GM23338 (cell line): ENCODE data around the gene RXRA. TPM values are rescaled to one million over a fixed set of nuclear protein-coding genes. Genes with fewer than 3 reads are reported as not detected.

Experiments
- ATAC-seq: fragments of 200-7000 bp; cut with Tn5 transposase; 3 replicates; pipeline ENCODE4 v1.9.1; 2020
- DNase-seq: peaks from one replicate; pipeline ENCODE4 v3.0.0-alpha.2; 2015; ENCODE audit warnings: low spot score
- H2AFZ ChIP-seq: fragments of 200-600 bp; sonication (generic); 2 replicates; pipeline ENCODE4 v1.8.0; 2016; ENCODE audit warnings: antibody characterized with exemption, mild to moderate bottlenecking, moderate library complexity
- H3F3A ChIP-seq: fragments of 200-600 bp; sonication (generic); replicated peaks from 2 replicates; pipeline ENCODE4 v1.8.0; 2017; ENCODE audit warnings: antibody characterized with exemption, mixed run types, low read depth
- H3K27ac ChIP-seq: fragments of 200-600 bp; sonication (generic); 2 replicates; pipeline ENCODE4 v1.6.1; 2016; ENCODE audit warnings: low read depth
- H3K27me3 ChIP-seq: fragments of 200-600 bp; sonication (generic); 2 replicates; pipeline ENCODE4 v1.8.0; 2016; ENCODE audit warnings: mild to moderate bottlenecking, mixed run types, moderate library complexity; ENCODE audit not compliant: insufficient read depth
- H3K36me3 ChIP-seq: fragments of 200-600 bp; sonication (generic); 2 replicates; pipeline ENCODE4 v1.8.0; 2016; ENCODE audit warnings: mild to moderate bottlenecking; ENCODE audit not compliant: insufficient read depth
- H3K4me1 ChIP-seq: fragments of 200-600 bp; sonication (generic); 2 replicates; pipeline ENCODE4 v1.8.0; 2016; ENCODE audit warnings: mild to moderate bottlenecking, moderate library complexity; ENCODE audit not compliant: insufficient read depth
- H3K4me2 ChIP-seq: fragments of 200-600 bp; sonication (generic); 2 replicates; pipeline ENCODE4 v1.7.1; 2017; ENCODE audit warnings: mixed run types
- H3K4me3 ChIP-seq: fragments of 200-600 bp; sonication (generic); 2 replicates; pipeline ENCODE4 v1.6.1; 2016; ENCODE audit warnings: mixed run types
- H3K79me2 ChIP-seq: fragments of 200-600 bp; sonication (generic); replicated peaks from 2 replicates; pipeline ENCODE4 v1.8.0; 2017; ENCODE audit warnings: mild to moderate bottlenecking; ENCODE audit not compliant: insufficient read depth
- H3K9me2 ChIP-seq: fragments of 200-600 bp; sonication (generic); 2 replicates; pipeline ENCODE4 v1.8.0; 2017; ENCODE audit not compliant: insufficient read depth
- H4K20me1 ChIP-seq: fragments of 200-600 bp; sonication (generic); replicated peaks from 2 replicates; pipeline ENCODE4 v1.8.0; 2017; ENCODE audit warnings: mild to moderate bottlenecking; ENCODE audit not compliant: insufficient read depth
- H3K27ac Mint-ChIP-seq: 2 replicates; pipeline ENCODE4 v1.8.0; 2020; ENCODE audit warnings: inconsistent platforms, mild to moderate bottlenecking, moderate library complexity, mixed read lengths
- H3K27me3 Mint-ChIP-seq: 3 replicates; pipeline ENCODE4 v1.8.0; 2022; ENCODE audit warnings: low read depth, mild to moderate bottlenecking, moderate library complexity, mixed read lengths, inconsistent platforms; ENCODE audit not compliant: insufficient read depth, poor library complexity
- H3K36me3 Mint-ChIP-seq: 3 replicates; pipeline ENCODE4 v1.8.0; 2021; ENCODE audit warnings: low read depth, mild to moderate bottlenecking, inconsistent platforms, moderate library complexity, mixed read lengths
- H3K4me1 Mint-ChIP-seq: 3 replicates; pipeline ENCODE4 v1.8.0; 2020; ENCODE audit warnings: mild to moderate bottlenecking, inconsistent platforms, mixed read lengths
- H3K4me3 Mint-ChIP-seq: 3 replicates; pipeline ENCODE4 v1.8.0; 2021; ENCODE audit warnings: moderate library complexity, mild to moderate bottlenecking, inconsistent platforms, mixed read lengths
- H3K9me3 Mint-ChIP-seq: 3 replicates; pipeline ENCODE4 v1.8.0; 2020; ENCODE audit warnings: moderate library complexity, mild to moderate bottlenecking, inconsistent platforms, mixed read lengths
- CREB1 ChIP-seq: fragments of 250-450 bp; sonication (Bioruptor Pico); IDR thresholded peaks from 2 replicates; pipeline ENCODE4 v1.5.0; 2020; ENCODE audit warnings: low read depth, mild to moderate bottlenecking, moderate library complexity
- EZH2 ChIP-seq: fragments of 200-600 bp; sonication (generic); IDR thresholded peaks from one replicate; pipeline ENCODE4 v1.8.0; 2017; ENCODE audit warnings: antibody characterized with exemption, mild to moderate bottlenecking, low read depth; ENCODE audit not compliant: unreplicated experiment
- EZH2phosphoT487 ChIP-seq: fragments of 200-600 bp; sonication (generic); IDR thresholded peaks from one replicate; pipeline ENCODE4 v1.8.1; 2018; ENCODE audit warnings: antibody characterized with exemption; ENCODE audit not compliant: unreplicated experiment
- JUNB ChIP-seq: IDR thresholded peaks from one replicate; pipeline ENCODE4 v1.6.1; 2016; ENCODE audit warnings: antibody characterized with exemption; ENCODE audit not compliant: unreplicated experiment
- NANOG ChIP-seq: IDR thresholded peaks from 2 replicates; pipeline ENCODE4 v1.6.1; 2016; ENCODE audit warnings: antibody characterized with exemption, borderline replicate concordance
- STAT1 ChIP-seq: IDR thresholded peaks from one replicate; pipeline ENCODE4 v1.6.1; 2016; ENCODE audit warnings: antibody characterized with exemption; ENCODE audit not compliant: unreplicated experiment
- ZNF114 ChIP-seq: fragments of 250-450 bp; sonication (Bioruptor Pico); IDR thresholded peaks from 2 replicates; pipeline ENCODE4 v1.5.0; 2020; ENCODE audit warnings: mild to moderate bottlenecking, moderate library complexity
- polyA plus RNA-seq: library from polyadenylated mRNA; unstranded; fragments of >200 nt; fragmentation: Nextera tagmentation; extraction: Ambion mirVana; gene quantifications from 2 replicates; pipeline ENCODE4 v1.2.1, GENCODE V29; 2016
- total RNA-seq: library from RNA; depleted of rRNA; stranded (reverse); fragments of >200 nt; shearing (Covaris generic); gene quantifications from 2 replicates; pipeline ENCODE4 v1.2.3, GENCODE V29; 2014
- TF ChIP-seq, protein P1 (sequence below), 2 experiments: fragments of 200-600 bp in 1 of 2; sonication (generic) in 1 of 2; conservative IDR thresholded peaks; 2 replicates each; pipeline versions ENCODE4 v1.5.1 to v1.6.1; 2016 to 2017; ENCODE audit warnings: antibody characterized with exemption in 2 of 2, low read depth in 2 of 2, mild to moderate bottlenecking in 2 of 2, moderate library complexity in 1 of 2
- TF ChIP-seq, protein P2 (sequence below): IDR thresholded peaks from 2 replicates; pipeline ENCODE4 v1.6.1; 2016; ENCODE audit warnings: antibody characterized with exemption
- TF ChIP-seq, protein P3 (sequence below): IDR thresholded peaks from one replicate; pipeline ENCODE4 v1.6.1; 2018; ENCODE audit warnings: antibody characterized with exemption; ENCODE audit not compliant: unreplicated experiment
- TF ChIP-seq, protein P4 (sequence below): fragments of 250-450 bp; sonication (Bioruptor Pico); IDR thresholded peaks from 2 replicates; pipeline ENCODE4 v1.5.0; 2020; ENCODE audit warnings: mild to moderate bottlenecking, moderate library complexity

RXRA gene
- total and polyA plus RNA-seq, 2 experiments from 2014 or later = 4.9 to 17.9 TPM

DNA sequence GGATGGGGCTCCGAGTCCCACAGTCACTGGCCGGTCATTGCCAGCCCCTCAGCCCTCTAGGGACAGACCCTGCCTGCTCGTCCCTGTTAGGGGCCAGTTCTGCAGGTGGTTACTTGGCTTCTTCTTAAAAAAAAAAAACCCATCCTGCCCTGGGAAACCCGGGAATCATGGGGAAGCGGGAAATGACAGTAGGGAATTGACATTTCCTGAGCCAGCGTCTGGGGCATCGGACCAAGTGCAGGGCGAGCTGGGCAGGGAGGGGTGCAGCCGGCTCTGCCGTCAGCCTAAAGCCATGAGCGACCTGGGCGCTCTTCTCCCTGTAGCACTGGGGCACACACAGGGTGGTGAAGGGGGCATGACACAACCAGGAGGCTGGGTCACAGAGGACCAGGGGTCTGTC, 66.6 kb downstream of the RXRA start (continued):
- no peak for TF ChIP-seq NANOG
- TF ChIP-seq EZH2 = no peak
- TF ChIP-seq, protein P1, sequence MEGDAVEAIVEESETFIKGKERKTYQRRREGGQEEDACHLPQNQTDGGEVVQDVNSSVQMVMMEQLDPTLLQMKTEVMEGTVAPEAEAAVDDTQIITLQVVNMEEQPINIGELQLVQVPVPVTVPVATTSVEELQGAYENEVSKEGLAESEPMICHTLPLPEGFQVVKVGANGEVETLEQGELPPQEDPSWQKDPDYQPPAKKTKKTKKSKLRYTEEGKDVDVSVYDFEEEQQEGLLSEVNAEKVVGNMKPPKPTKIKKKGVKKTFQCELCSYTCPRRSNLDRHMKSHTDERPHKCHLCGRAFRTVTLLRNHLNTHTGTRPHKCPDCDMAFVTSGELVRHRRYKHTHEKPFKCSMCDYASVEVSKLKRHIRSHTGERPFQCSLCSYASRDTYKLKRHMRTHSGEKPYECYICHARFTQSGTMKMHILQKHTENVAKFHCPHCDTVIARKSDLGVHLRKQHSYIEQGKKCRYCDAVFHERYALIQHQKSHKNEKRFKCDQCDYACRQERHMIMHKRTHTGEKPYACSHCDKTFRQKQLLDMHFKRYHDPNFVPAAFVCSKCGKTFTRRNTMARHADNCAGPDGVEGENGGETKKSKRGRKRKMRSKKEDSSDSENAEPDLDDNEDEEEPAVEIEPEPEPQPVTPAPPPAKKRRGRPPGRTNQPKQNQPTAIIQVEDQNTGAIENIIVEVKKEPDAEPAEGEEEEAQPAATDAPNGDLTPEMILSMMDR (conservative IDR thresholded peaks at IDR 0.05; ENCODE audit: low read depth in 2 of 2) = no peak
- no peak for TF ChIP-seq ZNF114 (CRISPR knock-in tag)
- no peak for TF ChIP-seq EZH2phosphoT487
- TF ChIP-seq CREB1 (CRISPR knock-in tag) = no peak
- TF ChIP-seq STAT1 = no peak
- TF ChIP-seq, protein P2, sequence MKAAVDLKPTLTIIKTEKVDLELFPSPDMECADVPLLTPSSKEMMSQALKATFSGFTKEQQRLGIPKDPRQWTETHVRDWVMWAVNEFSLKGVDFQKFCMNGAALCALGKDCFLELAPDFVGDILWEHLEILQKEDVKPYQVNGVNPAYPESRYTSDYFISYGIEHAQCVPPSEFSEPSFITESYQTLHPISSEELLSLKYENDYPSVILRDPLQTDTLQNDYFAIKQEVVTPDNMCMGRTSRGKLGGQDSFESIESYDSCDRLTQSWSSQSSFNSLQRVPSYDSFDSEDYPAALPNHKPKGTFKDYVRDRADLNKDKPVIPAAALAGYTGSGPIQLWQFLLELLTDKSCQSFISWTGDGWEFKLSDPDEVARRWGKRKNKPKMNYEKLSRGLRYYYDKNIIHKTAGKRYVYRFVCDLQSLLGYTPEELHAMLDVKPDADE = no peak

DNA sequence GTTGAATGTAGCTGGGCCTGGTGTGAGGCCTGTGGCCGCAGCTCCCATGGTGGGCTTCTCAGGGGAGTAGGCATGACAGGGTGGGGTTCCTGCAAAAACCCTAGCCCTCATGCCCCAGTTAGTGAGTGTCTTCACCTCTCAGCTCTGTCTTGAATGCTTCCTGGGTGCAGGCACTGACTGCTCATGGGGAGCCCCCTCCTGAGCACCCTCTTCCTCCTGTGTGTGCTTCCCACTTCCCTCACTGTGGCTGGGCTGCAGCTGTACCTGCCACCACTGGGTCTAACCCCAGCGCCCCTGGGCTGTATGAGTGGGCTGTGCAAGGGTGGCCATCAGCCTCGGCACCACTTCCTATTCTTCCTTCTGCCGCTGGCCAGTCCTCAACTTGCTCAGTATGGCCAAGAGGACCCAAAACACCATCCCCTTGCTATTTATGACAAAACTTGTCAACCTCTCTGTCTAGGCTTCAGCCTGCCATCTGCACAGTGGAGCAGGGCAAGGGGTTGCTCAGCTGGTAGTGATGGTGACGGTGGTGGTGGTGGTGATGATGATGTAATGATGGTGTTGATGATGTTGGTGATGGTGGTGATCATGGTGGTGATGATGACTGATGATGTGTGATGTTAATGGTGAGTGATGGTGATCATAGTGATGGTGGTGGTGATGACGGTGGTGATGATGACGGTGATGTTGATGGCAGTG, 67.5 kb downstream of the RXRA start:
- H3K36me3 ChIP-seq = no peaks in the 10 kb centered on the region
- ATAC-seq = no peak
- Mint-ChIP-seq H3K9me3 (peaks cover 4% of the 10 kb centered on the region; the same call in 2 of the 3 replicates), H3K4me3 (no peak overlapping the region; the same call in 2 of the 3 replicates), H3K27ac (no peak overlapping the region), H3K4me1 (peaks cover 3% of the 10 kb centered on the region), H3K36me3 (no peaks in the 10 kb centered on the region), H3K27me3 (peaks cover 4% of the 10 kb centered on the region)
- H3K79me2 ChIP-seq = peaks cover 32% of the 10 kb centered on the region
- H3K27me3 ChIP-seq = no peaks in the 10 kb centered on the region
- no peak for DNase-seq
- H3F3A ChIP-seq = no peaks in the 10 kb centered on the region
- H3K9me2 ChIP-seq = no peaks in the 10 kb centered on the region
- no peak overlapping the region for H3K4me3 ChIP-seq
- H3K27ac ChIP-seq = no peak overlapping the region
- no peaks in the 10 kb centered on the region for H4K20me1 ChIP-seq
- no peaks in the 10 kb centered on the region for H3K4me1 ChIP-seq
- H3K4me2 ChIP-seq = no peak overlapping the region
- H2AFZ ChIP-seq = no peak overlapping the region
- TF ChIP-seq, protein P3, sequence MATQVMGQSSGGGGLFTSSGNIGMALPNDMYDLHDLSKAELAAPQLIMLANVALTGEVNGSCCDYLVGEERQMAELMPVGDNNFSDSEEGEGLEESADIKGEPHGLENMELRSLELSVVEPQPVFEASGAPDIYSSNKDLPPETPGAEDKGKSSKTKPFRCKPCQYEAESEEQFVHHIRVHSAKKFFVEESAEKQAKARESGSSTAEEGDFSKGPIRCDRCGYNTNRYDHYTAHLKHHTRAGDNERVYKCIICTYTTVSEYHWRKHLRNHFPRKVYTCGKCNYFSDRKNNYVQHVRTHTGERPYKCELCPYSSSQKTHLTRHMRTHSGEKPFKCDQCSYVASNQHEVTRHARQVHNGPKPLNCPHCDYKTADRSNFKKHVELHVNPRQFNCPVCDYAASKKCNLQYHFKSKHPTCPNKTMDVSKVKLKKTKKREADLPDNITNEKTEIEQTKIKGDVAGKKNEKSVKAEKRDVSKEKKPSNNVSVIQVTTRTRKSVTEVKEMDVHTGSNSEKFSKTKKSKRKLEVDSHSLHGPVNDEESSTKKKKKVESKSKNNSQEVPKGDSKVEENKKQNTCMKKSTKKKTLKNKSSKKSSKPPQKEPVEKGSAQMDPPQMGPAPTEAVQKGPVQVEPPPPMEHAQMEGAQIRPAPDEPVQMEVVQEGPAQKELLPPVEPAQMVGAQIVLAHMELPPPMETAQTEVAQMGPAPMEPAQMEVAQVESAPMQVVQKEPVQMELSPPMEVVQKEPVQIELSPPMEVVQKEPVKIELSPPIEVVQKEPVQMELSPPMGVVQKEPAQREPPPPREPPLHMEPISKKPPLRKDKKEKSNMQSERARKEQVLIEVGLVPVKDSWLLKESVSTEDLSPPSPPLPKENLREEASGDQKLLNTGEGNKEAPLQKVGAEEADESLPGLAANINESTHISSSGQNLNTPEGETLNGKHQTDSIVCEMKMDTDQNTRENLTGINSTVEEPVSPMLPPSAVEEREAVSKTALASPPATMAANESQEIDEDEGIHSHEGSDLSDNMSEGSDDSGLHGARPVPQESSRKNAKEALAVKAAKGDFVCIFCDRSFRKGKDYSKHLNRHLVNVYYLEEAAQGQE = no peak
- TF ChIP-seq EZH2 = no peak
- TF ChIP-seq EZH2phosphoT487 = no peak
- TF ChIP-seq, protein P4, sequence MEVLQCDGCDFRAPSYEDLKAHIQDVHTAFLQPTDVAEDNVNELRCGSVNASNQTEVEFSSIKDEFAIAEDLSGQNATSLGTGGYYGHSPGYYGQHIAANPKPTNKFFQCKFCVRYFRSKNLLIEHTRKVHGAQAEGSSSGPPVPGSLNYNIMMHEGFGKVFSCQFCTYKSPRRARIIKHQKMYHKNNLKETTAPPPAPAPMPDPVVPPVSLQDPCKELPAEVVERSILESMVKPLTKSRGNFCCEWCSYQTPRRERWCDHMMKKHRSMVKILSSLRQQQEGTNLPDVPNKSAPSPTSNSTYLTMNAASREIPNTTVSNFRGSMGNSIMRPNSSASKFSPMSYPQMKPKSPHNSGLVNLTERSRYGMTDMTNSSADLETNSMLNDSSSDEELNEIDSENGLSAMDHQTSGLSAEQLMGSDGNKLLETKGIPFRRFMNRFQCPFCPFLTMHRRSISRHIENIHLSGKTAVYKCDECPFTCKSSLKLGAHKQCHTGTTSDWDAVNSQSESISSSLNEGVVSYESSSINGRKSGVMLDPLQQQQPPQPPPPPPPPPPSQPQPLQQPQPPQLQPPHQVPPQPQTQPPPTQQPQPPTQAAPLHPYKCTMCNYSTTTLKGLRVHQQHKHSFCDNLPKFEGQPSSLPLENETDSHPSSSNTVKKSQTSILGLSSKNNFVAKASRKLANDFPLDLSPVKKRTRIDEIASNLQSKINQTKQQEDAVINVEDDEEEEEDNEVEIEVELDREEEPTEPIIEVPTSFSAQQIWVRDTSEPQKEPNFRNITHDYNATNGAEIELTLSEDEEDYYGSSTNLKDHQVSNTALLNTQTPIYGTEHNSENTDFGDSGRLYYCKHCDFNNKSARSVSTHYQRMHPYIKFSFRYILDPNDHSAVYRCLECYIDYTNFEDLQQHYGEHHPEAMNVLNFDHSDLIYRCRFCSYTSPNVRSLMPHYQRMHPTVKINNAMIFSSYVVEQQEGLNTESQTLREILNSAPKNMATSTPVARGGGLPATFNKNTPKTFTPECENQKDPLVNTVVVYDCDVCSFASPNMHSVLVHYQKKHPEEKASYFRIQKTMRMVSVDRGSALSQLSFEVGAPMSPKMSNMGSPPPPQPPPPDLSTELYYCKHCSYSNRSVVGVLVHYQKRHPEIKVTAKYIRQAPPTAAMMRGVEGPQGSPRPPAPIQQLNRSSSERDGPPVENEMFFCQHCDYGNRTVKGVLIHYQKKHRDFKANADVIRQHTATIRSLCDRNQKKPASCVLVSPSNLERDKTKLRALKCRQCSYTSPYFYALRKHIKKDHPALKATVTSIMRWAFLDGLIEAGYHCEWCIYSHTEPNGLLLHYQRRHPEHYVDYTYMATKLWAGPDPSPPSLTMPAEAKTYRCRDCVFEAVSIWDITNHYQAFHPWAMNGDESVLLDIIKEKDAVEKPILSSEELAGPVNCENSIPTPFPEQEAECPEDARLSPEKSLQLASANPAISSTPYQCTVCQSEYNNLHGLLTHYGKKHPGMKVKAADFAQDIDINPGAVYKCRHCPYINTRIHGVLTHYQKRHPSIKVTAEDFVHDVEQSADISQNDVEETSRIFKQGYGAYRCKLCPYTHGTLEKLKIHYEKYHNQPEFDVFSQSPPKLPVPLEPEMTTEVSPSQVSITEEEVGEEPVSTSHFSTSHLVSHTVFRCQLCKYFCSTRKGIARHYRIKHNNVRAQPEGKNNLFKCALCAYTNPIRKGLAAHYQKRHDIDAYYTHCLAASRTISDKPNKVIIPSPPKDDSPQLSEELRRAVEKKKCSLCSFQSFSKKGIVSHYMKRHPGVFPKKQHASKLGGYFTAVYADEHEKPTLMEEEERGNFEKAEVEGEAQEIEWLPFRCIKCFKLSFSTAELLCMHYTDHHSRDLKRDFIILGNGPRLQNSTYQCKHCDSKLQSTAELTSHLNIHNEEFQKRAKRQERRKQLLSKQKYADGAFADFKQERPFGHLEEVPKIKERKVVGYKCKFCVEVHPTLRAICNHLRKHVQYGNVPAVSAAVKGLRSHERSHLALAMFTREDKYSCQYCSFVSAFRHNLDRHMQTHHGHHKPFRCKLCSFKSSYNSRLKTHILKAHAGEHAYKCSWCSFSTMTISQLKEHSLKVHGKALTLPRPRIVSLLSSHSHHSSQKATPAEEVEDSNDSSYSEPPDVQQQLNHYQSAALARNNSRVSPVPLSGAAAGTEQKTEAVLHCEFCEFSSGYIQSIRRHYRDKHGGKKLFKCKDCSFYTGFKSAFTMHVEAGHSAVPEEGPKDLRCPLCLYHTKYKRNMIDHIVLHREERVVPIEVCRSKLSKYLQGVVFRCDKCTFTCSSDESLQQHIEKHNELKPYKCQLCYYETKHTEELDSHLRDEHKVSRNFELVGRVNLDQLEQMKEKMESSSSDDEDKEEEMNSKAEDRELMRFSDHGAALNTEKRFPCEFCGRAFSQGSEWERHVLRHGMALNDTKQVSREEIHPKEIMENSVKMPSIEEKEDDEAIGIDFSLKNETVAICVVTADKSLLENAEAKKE = no peak
- TF ChIP-seq CREB1 (CRISPR knock-in tag) = no peak
- TF ChIP-seq NANOG = no peak
- TF ChIP-seq JUNB = no peak
- no peak for TF ChIP-seq ZNF114 (CRISPR knock-in tag)
